GM19035 (cell line): Measurements from ENCODE around the gene TTC6.

Experiments used
- ATAC-seq: cut with Tn5 transposase; IDR thresholded peaks from one replicate; pipeline ENCODE4 v1.9.1; 2021; ENCODE audit not compliant: unreplicated experiment

The TTC6 gene

GRCh38 chr14:37620856-37621255, 25.4 kb downstream of the TTC6 start:
- no peak for ATAC-seq

GRCh38 chr14:37622231-37622923, 26.9 kb downstream of the TTC6 start:
- no peak for ATAC-seq

- ATAC-seq = no peak
These were observed 28.1 kb downstream of the TTC6 start for GRCh38 chr14:37623426-37623951.

- no peak for ATAC-seq
These were observed 28.5 kb downstream of the TTC6 start for GRCh38 chr14:37623971-37624370.

- no peak for ATAC-seq
These were observed 30.5 kb downstream of the TTC6 start for GRCh38 chr14:37625597-37626595.

- no peak for ATAC-seq
These were observed 41.9 kb downstream of the TTC6 start for GRCh38 chr14:37637341-37637740.

- ATAC-seq = no peak
These were observed 43.2 kb downstream of the TTC6 start for GRCh38 chr14:37638599-37638998.

- no peak for ATAC-seq
These were observed 45.7 kb downstream of the TTC6 start for GRCh38 chr14:37641117-37641516.

GRCh38 chr14:37642125-37642524, 46.7 kb downstream of the TTC6 start:
- ATAC-seq = no peak

- no peak for ATAC-seq
These were observed 48.3 kb downstream of the TTC6 start for GRCh38 chr14:37643701-37644100.
